ENCODE measurements around the gene UNC5CL. TPM values are rescaled to one million over a fixed set of nuclear protein-coding genes. Genes with fewer than 3 reads are reported as not detected.
A peak's percentile ranks its signal among the peaks of the same experiment; 100 is the strongest.

UNC5CL gene
- total and polyA plus RNA-seq, 2 experiments from 2014 or later: 3.3 to 13.9 TPM

DNA sequence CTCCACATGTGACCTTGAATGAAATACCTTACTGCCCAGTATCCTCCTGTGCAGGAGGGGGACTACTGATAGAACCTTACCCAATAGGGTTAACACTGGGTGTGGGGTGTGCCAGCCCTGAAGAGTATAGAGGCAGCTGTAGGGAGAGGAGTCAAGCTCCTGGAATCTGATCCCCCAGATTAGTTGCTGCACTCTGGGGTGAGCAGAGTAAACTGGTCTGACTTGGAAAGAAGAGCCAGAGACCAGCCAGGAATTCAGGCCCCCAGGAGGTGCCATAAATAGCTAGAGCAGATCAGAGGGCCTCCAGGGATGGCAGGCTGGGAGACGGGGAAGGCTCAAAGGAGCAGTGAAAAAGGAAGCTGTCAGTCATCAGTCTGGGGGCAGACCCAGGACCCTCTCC lies 10.5 kb upstream of the UNC5CL start:
- Histone ChIP-seq H3K4me3 (no peak overlapping the region), H3K27me3 (no peaks in the 10 kb centered on the region), H3K36me3 (no peaks in the 10 kb centered on the region), H3K4me1 (ENCODE audit: low read depth) (peaks cover 86% of the 10 kb centered on the region), H3K9me3 (ENCODE audit: low read depth) (no peaks in the 10 kb centered on the region), H3K27ac (peak overlapping the region; percentile 96)
- DNase-seq (ENCODE audit: low read depth in 1 of 2, low spot score in 1 of 2): peak in 1 of 2 donors; percentile 71
- TF ChIP-seq, protein P1, sequence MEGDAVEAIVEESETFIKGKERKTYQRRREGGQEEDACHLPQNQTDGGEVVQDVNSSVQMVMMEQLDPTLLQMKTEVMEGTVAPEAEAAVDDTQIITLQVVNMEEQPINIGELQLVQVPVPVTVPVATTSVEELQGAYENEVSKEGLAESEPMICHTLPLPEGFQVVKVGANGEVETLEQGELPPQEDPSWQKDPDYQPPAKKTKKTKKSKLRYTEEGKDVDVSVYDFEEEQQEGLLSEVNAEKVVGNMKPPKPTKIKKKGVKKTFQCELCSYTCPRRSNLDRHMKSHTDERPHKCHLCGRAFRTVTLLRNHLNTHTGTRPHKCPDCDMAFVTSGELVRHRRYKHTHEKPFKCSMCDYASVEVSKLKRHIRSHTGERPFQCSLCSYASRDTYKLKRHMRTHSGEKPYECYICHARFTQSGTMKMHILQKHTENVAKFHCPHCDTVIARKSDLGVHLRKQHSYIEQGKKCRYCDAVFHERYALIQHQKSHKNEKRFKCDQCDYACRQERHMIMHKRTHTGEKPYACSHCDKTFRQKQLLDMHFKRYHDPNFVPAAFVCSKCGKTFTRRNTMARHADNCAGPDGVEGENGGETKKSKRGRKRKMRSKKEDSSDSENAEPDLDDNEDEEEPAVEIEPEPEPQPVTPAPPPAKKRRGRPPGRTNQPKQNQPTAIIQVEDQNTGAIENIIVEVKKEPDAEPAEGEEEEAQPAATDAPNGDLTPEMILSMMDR (IDR thresholded peaks at IDR 0.05; ENCODE audit: low read depth, low read length): no peak

DNA sequence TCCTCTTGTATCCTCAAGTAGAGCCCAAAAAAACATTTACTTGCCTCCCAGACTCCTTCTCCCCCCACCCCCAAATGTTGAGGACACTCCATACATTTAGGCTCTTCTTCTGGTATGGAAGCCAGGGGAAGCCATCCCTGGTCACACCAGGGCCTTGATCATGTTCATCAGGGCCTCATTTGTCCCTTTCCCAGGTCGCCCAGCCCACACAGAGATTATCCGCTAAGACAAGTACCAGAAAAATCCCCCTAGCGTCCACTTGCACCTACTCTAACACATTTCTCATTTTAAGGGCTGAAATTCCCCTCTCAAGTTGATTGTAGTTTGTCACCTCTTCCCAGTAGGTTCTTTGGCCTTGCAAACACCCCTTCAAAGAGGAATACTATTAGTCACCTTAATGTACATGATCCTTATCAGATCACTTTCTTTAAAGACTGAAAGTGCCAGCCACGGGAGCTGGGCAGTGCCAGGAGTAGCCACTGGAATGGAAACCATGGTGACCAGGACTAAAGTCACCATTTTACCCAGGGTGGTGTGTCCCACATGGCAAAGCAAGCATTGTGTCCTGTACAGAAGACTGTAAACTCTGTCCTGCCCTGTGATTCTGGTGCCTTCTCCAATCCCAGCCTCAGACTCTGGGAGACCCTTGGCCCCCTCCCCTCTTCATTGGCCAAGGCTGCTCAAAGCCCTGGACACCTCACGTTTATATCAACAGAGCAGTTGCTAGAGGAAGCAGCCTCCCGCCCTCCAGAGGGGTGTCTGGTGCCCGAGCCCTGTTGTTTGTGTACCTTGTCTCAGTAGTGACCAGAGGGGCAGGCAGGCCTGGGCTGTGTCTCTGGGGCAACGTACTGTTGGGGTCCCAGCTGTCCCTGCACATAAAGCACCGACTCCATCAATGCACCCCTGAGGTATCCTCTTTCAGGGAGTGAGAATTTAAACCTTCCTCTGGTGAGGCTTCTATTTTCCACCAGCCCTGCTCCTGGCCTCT lies 9.0 kb upstream of the UNC5CL start:
- Histone ChIP-seq H3K27me3 (no peaks in the 10 kb centered on the region), H3K4me1 (ENCODE audit: low read depth) (peaks cover 72% of the 10 kb centered on the region), H3K27ac (peak overlapping the region; percentile 96), H3K36me3 (no peaks in the 10 kb centered on the region), H3K4me3 (no peak overlapping the region), H3K9me3 (ENCODE audit: low read depth) (no peaks in the 10 kb centered on the region)
- DNase-seq (ENCODE audit: low read depth in 1 of 2, low spot score in 1 of 2): no peak
- TF ChIP-seq, protein P1 (IDR thresholded peaks at IDR 0.05; ENCODE audit: low read depth, low read length): no peak

DNA sequence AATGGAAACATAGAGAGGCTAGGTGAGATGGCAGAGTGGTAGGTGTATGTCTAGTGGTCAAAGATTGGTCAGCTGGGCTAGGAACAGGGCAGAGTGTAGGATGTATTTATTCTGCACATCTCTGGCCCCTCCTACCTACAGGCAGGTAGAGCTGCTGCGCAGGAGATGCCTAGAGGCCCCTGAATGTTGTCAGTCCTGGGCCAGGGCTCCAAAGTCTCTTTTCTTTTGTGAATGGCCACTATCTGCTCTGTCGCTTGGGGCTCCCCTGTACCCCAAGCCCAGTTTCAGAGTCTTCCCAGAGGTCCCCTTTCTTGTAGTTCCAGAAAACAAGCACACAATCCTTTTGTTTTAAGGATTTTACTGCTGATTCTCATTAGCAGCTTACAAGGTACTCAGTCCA lies 8.3 kb upstream of the UNC5CL start:
- TF ChIP-seq, protein P1 (IDR thresholded peaks at IDR 0.05; ENCODE audit: low read depth, low read length): no peak
- Histone ChIP-seq H3K36me3 (no peaks in the 10 kb centered on the region), H3K9me3 (ENCODE audit: low read depth) (no peaks in the 10 kb centered on the region), H3K4me3 (no peak overlapping the region), H3K27ac (peak overlapping the region; percentile 96), H3K27me3 (no peaks in the 10 kb centered on the region), H3K4me1 (ENCODE audit: low read depth) (peaks cover 66% of the 10 kb centered on the region)
- DNase-seq (ENCODE audit: low read depth in 1 of 2, low spot score in 1 of 2): no peak

DNA sequence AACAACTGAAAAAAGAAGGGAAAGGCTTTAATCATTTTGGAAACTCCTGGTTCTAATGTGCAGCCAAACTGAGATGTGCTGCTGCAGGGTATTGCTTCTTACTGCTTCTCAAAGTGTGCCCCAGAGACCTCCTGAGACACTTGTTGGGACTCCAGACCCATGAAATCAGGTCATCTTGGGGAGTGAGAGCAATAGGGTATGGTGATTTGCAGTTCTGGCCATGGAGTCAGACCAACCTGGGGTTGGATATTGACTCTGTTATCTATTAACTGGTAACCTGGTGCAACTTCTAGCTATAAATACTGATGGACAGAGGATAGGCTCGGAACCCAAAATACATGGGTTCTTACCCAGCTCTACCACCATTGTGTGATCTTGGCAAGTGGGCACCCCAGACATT lies 7.1 kb upstream of the UNC5CL start:
- TF ChIP-seq, protein P1 (IDR thresholded peaks at IDR 0.05; ENCODE audit: low read depth, low read length): no peak
- no peaks in the 10 kb centered on the region for H3K36me3 ChIP-seq
- no peak overlapping the region for H3K4me3 ChIP-seq
- H3K27ac ChIP-seq: peak overlapping the region; percentile 77
- H3K27me3 ChIP-seq: no peaks in the 10 kb centered on the region
- H3K9me3 ChIP-seq (ENCODE audit: low read depth): no peaks in the 10 kb centered on the region
- H3K4me1 ChIP-seq (ENCODE audit: low read depth): peaks cover 58% of the 10 kb centered on the region
- no peak for DNase-seq (ENCODE audit: low read depth in 1 of 2, low spot score in 1 of 2)

DNA sequence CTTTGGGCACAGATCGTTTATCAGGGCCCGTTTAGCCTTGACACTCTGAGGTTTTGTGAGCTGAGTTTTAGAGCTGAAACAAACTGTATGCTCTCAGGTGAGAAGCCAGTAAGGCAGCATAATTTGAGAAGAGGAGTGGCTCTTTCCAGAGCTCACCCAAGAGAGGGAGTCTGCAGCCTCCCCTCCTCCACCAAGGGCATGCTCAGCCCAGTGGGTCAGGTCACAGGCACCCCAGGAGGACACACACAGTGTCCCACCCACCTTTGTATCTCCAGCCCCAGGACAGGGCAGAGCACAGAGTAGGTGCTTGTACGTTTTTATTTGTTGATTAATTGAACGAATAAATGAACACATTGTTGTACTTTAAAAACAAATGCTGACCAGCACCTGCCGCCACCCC lies 6.6 kb upstream of the UNC5CL start:
- Histone ChIP-seq H3K4me3 (no peak overlapping the region), H3K9me3 (ENCODE audit: low read depth) (no peaks in the 10 kb centered on the region), H3K4me1 (ENCODE audit: low read depth) (peaks cover 58% of the 10 kb centered on the region), H3K36me3 (no peaks in the 10 kb centered on the region), H3K27me3 (no peaks in the 10 kb centered on the region), H3K27ac (peak overlapping the region; percentile 77)
- TF ChIP-seq, protein P1 (IDR thresholded peaks at IDR 0.05; ENCODE audit: low read depth, low read length): no peak
- no peak for DNase-seq (ENCODE audit: low read depth in 1 of 2, low spot score in 1 of 2)
